Activated T-cell treated with anti-CD3 and anti-CD28 coated beads, Interleukin-2, amount 50 U/mL, for 72 hours (primary cell): ENCODE data around the gene CUL9. TPM values are rescaled to one million over a fixed set of nuclear protein-coding genes. Genes with fewer than 3 reads are reported as not detected.

ENCODE experiments used
- ATAC-seq, 2 donors: fragments of 150-1000 bp; cut with Tn5 transposase; replicated peaks in 1 of 2; 2 replicates each; pipeline ENCODE4 v1.10.0; 2021; ENCODE audit warnings: moderate library complexity in 2 of 2, mild to moderate bottlenecking in 1 of 2
- DNase-seq, 2 donors: peaks; one replicate each; pipeline ENCODE4 v3.0.0; 2021 to 2022; ENCODE audit warnings: mixed read lengths in 1 of 2
- H3K27ac Mint-ChIP-seq: one replicate; pipeline ENCODE4 v1.8.0; 2022; ENCODE audit warnings: mild to moderate bottlenecking, moderate library complexity, mixed read lengths
- H3K27me3 Mint-ChIP-seq: one replicate; pipeline ENCODE4 v1.8.0; 2022; ENCODE audit warnings: low read depth, mixed read lengths
- H3K36me3 Mint-ChIP-seq, 2 donors: one replicate each; pipeline ENCODE4 v1.8.0; 2022; ENCODE audit warnings: mixed read lengths in 2 of 2, mild to moderate bottlenecking in 1 of 2; ENCODE audit not compliant: insufficient read depth in 2 of 2
- H3K4me1 Mint-ChIP-seq: one replicate; pipeline ENCODE4 v1.8.0; 2022; ENCODE audit warnings: low read depth, mixed read lengths
- H3K4me3 Mint-ChIP-seq, 2 donors: one replicate each; pipeline ENCODE4 v1.8.0; 2022; ENCODE audit warnings: mild to moderate bottlenecking in 2 of 2, mixed read lengths in 2 of 2, moderate library complexity in 2 of 2
- H3K9me3 Mint-ChIP-seq, 2 donors: one replicate each; pipeline ENCODE4 v1.8.0; 2022; ENCODE audit warnings: mixed read lengths in 2 of 2
- total RNA-seq, 2 donors: library from RNA; stranded (reverse); gene quantifications; one replicate each; pipeline ENCODE4 v1.2.3, GENCODE V29; 2022

The CUL9 gene
- total RNA-seq, 2 donors from 2014 or later: 60.7 to 62.0 TPM

- DNase-seq (no peak), ATAC-seq (no peak)
- H3K27me3 Mint-ChIP-seq: no peaks in the 10 kb centered on the region
- H3K4me1 Mint-ChIP-seq: peaks cover 5% of the 10 kb centered on the region
- H3K9me3 Mint-ChIP-seq: no peaks in the 10 kb centered on the region
- H3K27ac Mint-ChIP-seq: no peak overlapping the region
- H3K36me3 Mint-ChIP-seq: no peaks in the 10 kb centered on the region
- no peak overlapping the region for H3K4me3 Mint-ChIP-seq
These were observed 31.8 kb upstream of the CUL9 start for GRCh38 chr6:43150051-43150751.

- Mint-ChIP-seq H3K4me3 (no peak overlapping the region), H3K4me1 (no peaks in the 10 kb centered on the region)
These were observed 22.4 kb upstream of the CUL9 start for GRCh38 chr6:43159599-43159998.

GRCh38 chr6:43163899-43164298 lies 18.1 kb upstream of the CUL9 start:
- no peak overlapping the region for H3K27ac Mint-ChIP-seq
- H3K4me3 Mint-ChIP-seq: no peak overlapping the region
- no peaks in the 10 kb centered on the region for H3K9me3 Mint-ChIP-seq
- no peaks in the 10 kb centered on the region for H3K36me3 Mint-ChIP-seq
- H3K27me3 Mint-ChIP-seq: no peaks in the 10 kb centered on the region
- ATAC-seq (no peak), DNase-seq (no peak)
- H3K4me1 Mint-ChIP-seq: no peaks in the 10 kb centered on the region

More at GRCh38 chr6:43159599-43159998, 22.4 kb upstream of the CUL9 start:
- DNase-seq: no peak
- Mint-ChIP-seq H3K36me3 (no peaks in the 10 kb centered on the region), H3K27me3 (no peaks in the 10 kb centered on the region), H3K9me3 (no peaks in the 10 kb centered on the region), H3K27ac (no peak overlapping the region)
- no peak for ATAC-seq

- peak overlapping the region; percentile 75 for H3K27ac Mint-ChIP-seq
- H3K36me3 Mint-ChIP-seq: peaks cover 7 to 12% of the 10 kb centered on the region in 2 donors
- H3K27me3 Mint-ChIP-seq: no peaks in the 10 kb centered on the region
- H3K4me3 Mint-ChIP-seq: peak overlapping the region; percentile 89 to 96
- ATAC-seq (no peak), DNase-seq (no peak)
- no peaks in the 10 kb centered on the region for H3K9me3 Mint-ChIP-seq
- H3K4me1 Mint-ChIP-seq: peaks cover 39% of the 10 kb centered on the region
These were observed 11.5 kb upstream of the CUL9 start for GRCh38 chr6:43170417-43170930.

GRCh38 chr6:43170931-43171706 lies 10.9 kb upstream of the CUL9 start, which contains the start of gene SRF:
Gene SRF, plus strand, starts transcription at chr6:43171269. Its CDS starts 388 bp downstream, at chr6:43171657.
- peak within 1 kb of the TSS; percentile 79 for H3K27ac Mint-ChIP-seq
- ATAC-seq: peak; percentile 75 to 77
- no peaks in the 10 kb centered on the region for H3K27me3 Mint-ChIP-seq
- H3K4me1 Mint-ChIP-seq: peaks cover 45% of the 10 kb centered on the region
- H3K9me3 Mint-ChIP-seq: no peaks in the 10 kb centered on the region
- H3K36me3 Mint-ChIP-seq: peaks cover 9 to 17% of the 10 kb centered on the region in 2 donors
- H3K4me3 Mint-ChIP-seq: peak within 1 kb of the TSS; percentile 94 to 96
- peak; percentile 98 to 99 for DNase-seq

- DNase-seq: peak; percentile 50 to 59
- Mint-ChIP-seq H3K27ac (peak overlapping the region; percentile 79), H3K4me1 (peaks cover 49% of the 10 kb centered on the region), H3K9me3 (no peaks in the 10 kb centered on the region), H3K36me3 (peaks cover 9 to 19% of the 10 kb centered on the region in 2 donors), H3K27me3 (no peaks in the 10 kb centered on the region), H3K4me3 (peak overlapping the region; percentile 94 to 96)
- ATAC-seq: peak; percentile 2
These were observed 10.3 kb upstream of the CUL9 start for GRCh38 chr6:43171707-43172103.

GRCh38 chr6:43172104-43173007 lies 9.6 kb upstream of the CUL9 start:
- H3K4me3 Mint-ChIP-seq: peak overlapping the region; percentile 89 to 94

GRCh38 chr6:43173591-43174262 lies 8.3 kb upstream of the CUL9 start:
- H3K36me3 Mint-ChIP-seq: peaks cover 9 to 30% of the 10 kb centered on the region in 2 donors
- peaks cover 49% of the 10 kb centered on the region for H3K4me1 Mint-ChIP-seq
- ATAC-seq: no peak
- H3K4me3 Mint-ChIP-seq: peak overlapping the region; percentile 89 to 94
- peak in 1 of 2 donors; percentile 29 for DNase-seq
- H3K27me3 Mint-ChIP-seq: no peaks in the 10 kb centered on the region
- H3K9me3 Mint-ChIP-seq: no peaks in the 10 kb centered on the region
- H3K27ac Mint-ChIP-seq: peak overlapping the region; percentile 70

More at GRCh38 chr6:43172104-43173007, 9.6 kb upstream of the CUL9 start:
- Mint-ChIP-seq H3K9me3 (no peaks in the 10 kb centered on the region), H3K36me3 (peaks cover 9 to 19% of the 10 kb centered on the region in 2 donors), H3K27me3 (no peaks in the 10 kb centered on the region), H3K27ac (peak overlapping the region; percentile 79), H3K4me1 (peaks cover 49% of the 10 kb centered on the region)
- DNase-seq (peak; percentile 70 to 73), ATAC-seq (peak in 1 of 2 donors; percentile 3)

- peaks cover 9 to 30% of the 10 kb centered on the region in 2 donors for H3K36me3 Mint-ChIP-seq
- no peaks in the 10 kb centered on the region for H3K9me3 Mint-ChIP-seq
- peak; percentile 95 to 97 for DNase-seq
- no peaks in the 10 kb centered on the region for H3K27me3 Mint-ChIP-seq
- H3K4me1 Mint-ChIP-seq: peaks cover 49% of the 10 kb centered on the region
- H3K4me3 Mint-ChIP-seq: peak overlapping the region; percentile 89 to 94
- H3K27ac Mint-ChIP-seq: peak overlapping the region; percentile 96
- peak; percentile 77 to 78 for ATAC-seq
These were observed 7.5 kb upstream of the CUL9 start for GRCh38 chr6:43174263-43175112.

- DNase-seq (no peak), ATAC-seq (no peak)
- Mint-ChIP-seq H3K4me1 (peaks cover 43% of the 10 kb centered on the region), H3K27me3 (no peaks in the 10 kb centered on the region), H3K36me3 (peaks cover 9 to 28% of the 10 kb centered on the region in 2 donors), H3K27ac (peak overlapping the region; percentile 96), H3K9me3 (no peaks in the 10 kb centered on the region), H3K4me3 (no peak overlapping the region)
These were observed 6.1 kb upstream of the CUL9 start for GRCh38 chr6:43175676-43176422.

GRCh38 chr6:43176423-43176786 lies 5.6 kb upstream of the CUL9 start:
- DNase-seq: no peak
- no peaks in the 10 kb centered on the region for H3K27me3 Mint-ChIP-seq
- no peaks in the 10 kb centered on the region for H3K9me3 Mint-ChIP-seq
- H3K4me3 Mint-ChIP-seq: no peak overlapping the region
- peaks cover 46% of the 10 kb centered on the region for H3K4me1 Mint-ChIP-seq
- no peak for ATAC-seq
- peak overlapping the region; percentile 96 for H3K27ac Mint-ChIP-seq
- H3K36me3 Mint-ChIP-seq: peaks cover 7 to 26% of the 10 kb centered on the region in 2 donors
